Activated naive CD4-positive, alpha-beta T cell treated with anti-CD3 and anti-CD28 coated beads, Interleukin-2, amount 50 U/mL, for 72 hours (primary cell): Measurements from ENCODE around the gene TRPV3. TPM values are rescaled to one million over a fixed set of nuclear protein-coding genes. Genes with fewer than 3 reads are reported as not detected.
"Not testable (repeated sequence)": the region's sequence is repeated elsewhere in the genome, so short reads cannot be mapped to it uniquely, and the experiment has no call there.

Source experiments
- ATAC-seq, 2 donors: fragments of 150-1000 bp; cut with Tn5 transposase; 2 replicates each; pipeline ENCODE4 v1.10.0; 2021; ENCODE audit warnings: mild to moderate bottlenecking in 2 of 2, moderate library complexity in 2 of 2
- DNase-seq, 2 donors: peaks; one replicate each; pipeline ENCODE4 v3.0.0; 2021 to 2022; ENCODE audit warnings: low spot score in 2 of 2
- H3K27ac Mint-ChIP-seq, 2 donors: one replicate each; pipeline ENCODE4 v1.8.0; 2022; ENCODE audit warnings: mild to moderate bottlenecking in 2 of 2, mixed read lengths in 2 of 2
- H3K36me3 Mint-ChIP-seq, 2 donors: one replicate each; pipeline ENCODE4 v1.8.0; 2022; ENCODE audit warnings: mixed read lengths in 2 of 2
- H3K9me3 Mint-ChIP-seq, 2 donors: one replicate each; pipeline ENCODE4 v1.8.0; 2022; ENCODE audit warnings: mixed read lengths in 2 of 2
- total RNA-seq, 2 donors: library from RNA; stranded (reverse); gene quantifications; one replicate each; pipeline ENCODE4 v1.2.3, GENCODE V29; 2022

The TRPV3 gene
- total RNA-seq, 2 donors from 2014 or later, result 1.0 to 1.9 TPM

- ATAC-seq, result peak; percentile 82 to 91
- Mint-ChIP-seq H3K9me3 (no peaks in the 10 kb centered on the region), H3K36me3 (no peaks in the 10 kb centered on the region), H3K27ac (peak overlapping the region in 1 of 2 donors; percentile 85)
- peak in 1 of 2 donors; percentile 68 for DNase-seq
These were observed 22.2 kb downstream of the TRPV3 start for GRCh38 chr17:3535253-3535995.

DNA sequence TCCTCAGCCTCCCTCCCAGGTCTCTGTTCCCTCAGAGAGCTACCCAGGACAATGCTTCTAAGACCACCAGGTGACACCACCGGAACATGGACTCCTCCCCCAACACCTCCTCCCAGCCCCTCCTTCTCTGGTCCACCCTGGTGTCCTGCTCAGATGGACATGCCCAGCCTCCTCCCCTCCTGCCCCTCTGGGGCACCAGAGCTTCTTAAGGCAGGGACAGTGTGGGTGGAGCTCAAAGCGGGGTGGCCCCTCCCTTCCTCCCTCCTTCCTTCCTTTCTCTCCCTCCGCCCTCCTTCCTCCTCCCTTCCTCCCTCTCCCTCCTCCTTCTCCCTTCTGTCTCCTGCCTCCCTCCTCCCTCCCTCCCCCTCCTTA, 22.7 kb downstream of the TRPV3 start:
- Mint-ChIP-seq H3K36me3 (no peaks in the 10 kb centered on the region), H3K27ac (peak overlapping the region in 1 of 2 donors; percentile 85), H3K9me3 (no peaks in the 10 kb centered on the region)
- peak; percentile 51 to 71 for ATAC-seq
- DNase-seq, result no peak

- no peak for DNase-seq
- Mint-ChIP-seq H3K27ac (no peak overlapping the region), H3K9me3 (no peaks in the 10 kb centered on the region), H3K36me3 (no peaks in the 10 kb centered on the region)
- no peak for ATAC-seq
These were observed 23.9 kb downstream of the TRPV3 start for GRCh38 chr17:3533752-3534151.

- no peaks in the 10 kb centered on the region for H3K36me3 Mint-ChIP-seq
- DNase-seq, result no peak
- no peak for ATAC-seq
- no peaks in the 10 kb centered on the region for H3K9me3 Mint-ChIP-seq
- no peak overlapping the region for H3K27ac Mint-ChIP-seq
These were observed 24.8 kb downstream of the TRPV3 start for GRCh38 chr17:3532859-3533142.

DNA sequence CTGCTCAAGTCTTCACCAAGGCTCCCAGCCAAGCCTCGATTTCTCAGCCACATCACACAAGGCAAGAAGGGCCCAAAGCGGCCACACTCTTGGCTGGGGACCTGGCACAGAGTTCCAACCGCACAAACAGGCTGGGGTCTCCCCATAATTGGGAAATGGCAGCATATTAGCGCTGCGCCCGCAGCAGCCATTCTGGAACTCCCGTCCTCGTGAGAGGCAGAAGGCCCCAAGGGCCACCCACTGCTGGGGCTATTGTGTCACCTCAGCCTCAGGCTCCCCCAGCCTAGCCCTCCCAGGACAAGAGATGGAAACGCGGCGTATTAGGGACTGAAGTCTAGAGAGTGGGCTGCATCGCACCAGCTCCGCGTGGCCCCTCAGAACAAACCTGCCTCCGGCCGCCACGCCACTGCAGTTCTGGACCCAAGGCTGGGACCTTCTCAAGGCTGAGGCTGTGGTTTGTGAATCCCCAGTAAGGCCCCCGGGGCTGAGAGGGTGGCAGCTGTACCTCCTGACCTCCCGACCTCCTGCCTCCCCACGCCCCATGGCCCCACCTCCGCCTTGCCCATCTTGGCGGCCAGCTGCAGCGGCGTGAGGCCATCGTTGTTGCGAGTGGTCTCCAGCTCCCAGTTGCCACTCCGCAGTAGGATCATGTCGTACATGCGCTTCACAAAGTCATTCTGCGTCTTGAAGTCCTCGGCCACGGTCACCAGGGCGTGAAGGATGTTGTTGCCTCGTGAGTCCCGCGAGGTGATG, 25.3 kb downstream of the TRPV3 start:
- H3K27ac Mint-ChIP-seq, result no peak overlapping the region
- no peak for ATAC-seq
- DNase-seq, result no peak
- H3K36me3 Mint-ChIP-seq, result no peaks in the 10 kb centered on the region
- H3K9me3 Mint-ChIP-seq, result no peaks in the 10 kb centered on the region

DNA sequence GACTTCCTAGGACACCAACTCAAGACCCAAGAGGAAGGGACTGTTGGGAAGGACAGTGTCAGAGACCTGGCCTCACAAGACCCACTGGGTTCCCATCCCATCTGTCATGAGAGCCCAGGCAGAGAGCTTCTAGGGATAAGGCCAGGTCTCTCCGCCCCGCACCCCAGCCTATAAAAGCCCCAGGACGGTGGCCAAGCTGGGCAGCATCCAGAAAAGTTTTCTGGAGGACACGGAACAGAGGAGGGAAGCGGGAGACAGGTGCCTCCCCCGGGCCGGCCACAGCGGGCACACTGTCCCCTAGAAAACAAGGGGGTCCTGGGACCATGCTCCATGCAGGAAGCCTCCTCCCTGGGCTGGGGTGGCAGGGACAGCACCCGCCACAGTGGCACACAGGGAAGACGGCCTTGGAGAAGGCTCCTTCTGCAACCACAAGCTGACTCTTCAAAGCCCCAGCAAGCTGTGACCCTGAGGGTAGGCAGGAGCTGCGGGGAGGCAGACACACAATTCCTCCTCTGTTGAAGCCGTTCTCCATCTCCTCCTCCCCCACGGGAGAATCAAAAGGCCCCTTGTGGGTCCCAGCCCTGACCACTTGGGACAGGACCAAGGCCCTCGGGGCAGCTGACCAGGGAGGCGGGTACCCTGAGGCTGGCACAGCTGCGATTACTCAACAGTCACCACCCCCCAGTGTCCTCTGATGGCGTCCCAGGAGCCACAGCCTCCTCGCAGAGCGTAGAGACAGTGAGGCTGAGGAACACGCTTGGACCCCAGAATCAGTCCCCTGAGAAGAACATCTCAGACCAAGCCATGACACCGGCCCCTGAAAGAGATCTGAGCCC, 26.1 kb downstream of the TRPV3 start:
- ATAC-seq (no peak), DNase-seq (no peak)
- Mint-ChIP-seq H3K36me3 (no peaks in the 10 kb centered on the region), H3K27ac (no peak overlapping the region), H3K9me3 (no peaks in the 10 kb centered on the region)

- no peak for DNase-seq
- Mint-ChIP-seq H3K9me3 (no peaks in the 10 kb centered on the region), H3K36me3 (no peaks in the 10 kb centered on the region), H3K27ac (no peak overlapping the region)
- no peak for ATAC-seq
These were observed 27.5 kb downstream of the TRPV3 start for GRCh38 chr17:3529817-3530741.

GRCh38 chr17:3528880-3529511, 28.6 kb downstream of the TRPV3 start:
- no peak for ATAC-seq
- no peaks in the 10 kb centered on the region for H3K9me3 Mint-ChIP-seq
- no peak overlapping the region for H3K27ac Mint-ChIP-seq

GRCh38 chr17:3528403-3528851, 29.2 kb downstream of the TRPV3 start:
- H3K36me3 Mint-ChIP-seq, result no peaks in the 10 kb centered on the region
- ATAC-seq, result no peak
- no peak overlapping the region for H3K27ac Mint-ChIP-seq
- DNase-seq, result no peak
- H3K9me3 Mint-ChIP-seq, result no peaks in the 10 kb centered on the region

More at GRCh38 chr17:3528880-3529511, 28.6 kb downstream of the TRPV3 start:
- no peaks in the 10 kb centered on the region for H3K36me3 Mint-ChIP-seq
- no peak for DNase-seq

GRCh38 chr17:3527896-3528295, 29.7 kb downstream of the TRPV3 start:
- DNase-seq (no peak), ATAC-seq (no peak)
- H3K27ac Mint-ChIP-seq, result no peak overlapping the region
- H3K9me3 Mint-ChIP-seq, result no peaks in the 10 kb centered on the region
- H3K36me3 Mint-ChIP-seq, result no peaks in the 10 kb centered on the region

- ATAC-seq (no peak), DNase-seq (no peak)
- no peaks in the 10 kb centered on the region for H3K9me3 Mint-ChIP-seq
- no peaks in the 10 kb centered on the region for H3K36me3 Mint-ChIP-seq
- H3K27ac Mint-ChIP-seq, result no peak overlapping the region
These were observed 30.1 kb downstream of the TRPV3 start for GRCh38 chr17:3527468-3527867.

DNA sequence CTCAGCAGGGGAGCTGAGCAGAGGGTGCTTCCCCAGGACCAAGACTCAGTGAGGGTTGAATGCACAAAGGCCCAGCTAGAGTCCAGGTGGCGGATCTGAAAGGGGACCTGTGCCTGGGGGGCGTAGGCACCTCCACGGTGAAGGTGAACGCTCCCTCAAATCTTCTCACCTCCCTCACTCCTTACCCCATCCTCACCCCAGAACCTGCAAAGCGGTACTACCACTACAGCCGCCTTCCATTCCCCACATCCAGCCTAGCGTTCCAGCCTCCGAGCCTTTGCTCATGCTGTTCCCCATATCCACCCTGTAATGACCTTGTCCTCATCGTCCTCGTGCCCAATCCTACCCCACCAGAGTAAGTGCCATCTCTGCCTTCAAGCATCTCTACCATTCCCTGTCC, 30.6 kb downstream of the TRPV3 start:
- no peaks in the 10 kb centered on the region for H3K9me3 Mint-ChIP-seq
- no peak overlapping the region for H3K27ac Mint-ChIP-seq
- H3K36me3 Mint-ChIP-seq, result no peaks in the 10 kb centered on the region
- no peak for DNase-seq
- ATAC-seq, result no peak

DNA sequence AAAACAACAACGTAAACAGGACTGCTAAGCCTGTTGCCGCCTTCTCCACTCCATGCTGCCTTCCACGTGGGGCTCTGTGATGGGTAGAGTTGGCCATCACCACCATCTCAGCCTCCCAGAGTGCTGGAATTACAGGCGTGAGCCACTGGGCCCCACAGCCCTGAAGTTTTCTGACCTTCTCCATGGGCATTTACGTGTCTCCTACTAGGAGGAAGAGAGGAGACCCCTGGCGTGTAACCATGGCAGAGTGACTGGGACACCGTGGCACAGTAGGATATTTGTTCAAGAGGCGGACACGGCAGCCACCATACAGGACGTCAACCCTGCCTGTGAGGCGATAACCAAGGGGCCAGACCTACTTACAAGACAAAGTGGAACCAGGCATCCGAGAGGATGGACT, 31.1 kb downstream of the TRPV3 start:
- DNase-seq, result no peak
- Mint-ChIP-seq H3K36me3 (no peaks in the 10 kb centered on the region), H3K9me3 (no peaks in the 10 kb centered on the region), H3K27ac (no peak overlapping the region)
- no peak for ATAC-seq

DNA sequence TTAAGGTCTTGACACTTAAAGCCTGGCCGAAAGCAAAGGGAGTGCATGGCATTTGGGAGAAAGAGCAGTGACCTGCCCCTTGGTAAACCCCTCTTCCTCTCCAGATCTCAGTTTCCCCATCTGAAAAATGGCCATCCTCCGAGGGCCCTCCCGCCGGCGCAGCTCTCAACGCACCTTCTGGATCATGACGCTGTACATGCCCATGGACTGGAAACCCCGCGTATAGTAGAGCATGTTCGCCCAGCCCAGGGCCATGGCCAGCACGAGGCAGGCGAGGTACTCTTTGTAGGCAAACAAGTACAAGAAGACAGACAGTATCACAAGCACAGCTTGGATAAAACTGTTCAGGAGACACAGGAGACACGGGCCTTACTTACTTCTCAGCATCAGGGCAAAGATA, 33.6 kb downstream of the TRPV3 start:
- no peaks in the 10 kb centered on the region for H3K9me3 Mint-ChIP-seq
- no peaks in the 10 kb centered on the region for H3K36me3 Mint-ChIP-seq
- ATAC-seq, result no peak
- DNase-seq, result no peak
- no peak overlapping the region for H3K27ac Mint-ChIP-seq

DNA sequence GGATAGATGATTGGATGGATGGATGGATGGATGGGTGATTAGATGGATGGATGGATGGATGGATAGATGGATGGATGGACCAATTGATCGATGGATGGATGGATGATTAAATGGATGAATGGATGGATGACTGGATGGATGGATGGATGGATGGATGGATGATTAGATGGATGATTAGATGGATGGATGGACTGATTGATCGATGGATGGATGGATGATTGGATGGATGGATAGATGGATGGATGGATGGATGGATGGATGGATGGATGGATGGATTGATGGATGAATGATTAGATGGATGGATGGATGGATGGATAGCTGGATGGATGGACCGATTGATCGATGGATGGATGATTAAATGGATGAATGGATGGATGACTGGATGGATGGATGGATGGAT, 38.1 kb downstream of the TRPV3 start:
- H3K36me3 Mint-ChIP-seq, ATAC-seq: not testable (repeated sequence)

GRCh38 chr17:3514873-3515272, 42.7 kb downstream of the TRPV3 start:
- ATAC-seq, result no peak
- H3K36me3 Mint-ChIP-seq, result no peaks in the 10 kb centered on the region
- H3K27ac Mint-ChIP-seq, result peak overlapping the region in 1 of 2 donors; percentile 2
- no peaks in the 10 kb centered on the region for H3K9me3 Mint-ChIP-seq
- DNase-seq, result no peak

More for the DNA sequence above, 38.1 kb downstream of the TRPV3 start:
- not testable (repeated sequence) for H3K9me3 Mint-ChIP-seq, DNase-seq, H3K27ac Mint-ChIP-seq
